SK-N-SH treated with all-trans-retinoic acid at 6 μM for 48 hours (cell line): ENCODE data around the gene COL26A1.

Experiments used
- BACH2 ChIP-seq: fragments of 250-450 bp; sonication (Bioruptor Pico); IDR thresholded peaks from 2 replicates; pipeline ENCODE4 v1.9.0; 2021; ENCODE audit warnings: mild to moderate bottlenecking, borderline replicate concordance
- CSRNP3 ChIP-seq: fragments of 250-450 bp; sonication (Bioruptor Pico); IDR thresholded peaks from 2 replicates; pipeline ENCODE4 v1.5.1; 2021; ENCODE audit warnings: mild to moderate bottlenecking, moderate library complexity
- GLIS3 ChIP-seq: fragments of 250-450 bp; sonication (Bioruptor Pico); IDR thresholded peaks from 2 replicates; pipeline ENCODE4 v1.5.0; 2020; ENCODE audit warnings: mild to moderate bottlenecking, moderate library complexity
- OSR1 ChIP-seq: fragments of 250-450 bp; sonication (Bioruptor Pico); IDR thresholded peaks from 2 replicates; pipeline ENCODE4 v1.8.0; 2022; ENCODE audit warnings: moderate library complexity, mild to moderate bottlenecking, inconsistent platforms
- PATZ1 ChIP-seq: fragments of 250-450 bp; sonication (Bioruptor Pico); IDR thresholded peaks from 2 replicates; pipeline ENCODE4 v1.8.0; 2020; ENCODE audit warnings: mild to moderate bottlenecking, moderate library complexity, borderline replicate concordance
- SNAI2 ChIP-seq: fragments of 250-450 bp; sonication (Bioruptor Pico); IDR thresholded peaks from 2 replicates; pipeline ENCODE4 v1.5.0; 2020; ENCODE audit warnings: mild to moderate bottlenecking, moderate library complexity
- ZFP30 ChIP-seq: fragments of 450-650 bp; formaldehyde crosslinking; IDR thresholded peaks from 2 replicates; pipeline ENCODE4 v1.5.0; 2022; ENCODE audit warnings: mild to moderate bottlenecking, moderate library complexity
- ZNF565 ChIP-seq: fragments of 450-650 bp; formaldehyde crosslinking; conservative IDR thresholded peaks from 2 replicates; pipeline ENCODE4 v1.5.0; 2020; ENCODE audit warnings: low read depth, mild to moderate bottlenecking, moderate library complexity
- ZNF8 ChIP-seq: fragments of 450-650 bp; formaldehyde crosslinking; IDR thresholded peaks from 2 replicates; pipeline ENCODE4 v1.5.0; 2020; ENCODE audit warnings: mild to moderate bottlenecking, moderate library complexity

GRCh38 chr7:101560856-101561255 is 198.2 kb downstream of the COL26A1 start:
- TF ChIP-seq ZNF8 (CRISPR knock-in tag) = no peak
- no peak for TF ChIP-seq PATZ1 (CRISPR knock-in tag)
- TF ChIP-seq BACH2 (CRISPR knock-in tag) = no peak
- TF ChIP-seq GLIS3 (CRISPR knock-in tag) = no peak
- no peak for TF ChIP-seq OSR1 (CRISPR knock-in tag)
- no peak for TF ChIP-seq ZNF565 (CRISPR knock-in tag)
- TF ChIP-seq CSRNP3 = no peak
- no peak for TF ChIP-seq ZFP30 (CRISPR knock-in tag)
- TF ChIP-seq SNAI2 (CRISPR knock-in tag) = no peak
